ENCODE data around the gene PHLDB2. TPM values are rescaled to one million over a fixed set of nuclear protein-coding genes. Genes with fewer than 3 reads are reported as not detected.

The PHLDB2 gene
- total RNA-seq, 4 donors from 2014 or later, result 81.6 to 171 (median 88.2) TPM

GRCh38 chr3:111967068-111967467, 108.0 kb downstream of the PHLDB2 start:
- no peak overlapping the region for H3K4me3 ChIP-seq
- TF ChIP-seq EP300 (IDR thresholded peaks at IDR 0.05) (no peak), CTCF (IDR thresholded peaks at IDR 0.05) (no peak)
- 9 to 15% methylated on average over 3 of the region's 3 CpGs for WGBS, 2 donors
- peaks cover 0 to 21% (median 0%) of the 10 kb centered on the region in 3 donors for H3K36me3 ChIP-seq
- H3K27me3 ChIP-seq, result no peaks in the 10 kb centered on the region
- peak overlapping the region in 2 of 4 donors; percentile 54 to 73 for H3K27ac ChIP-seq
- H3K9me3 ChIP-seq, result no peaks in the 10 kb centered on the region
- no peak for DNase-seq (ENCODE audit: low spot score in 2 of 2)
- H3K4me1 ChIP-seq, result peaks cover 0 to 36% (median 6%) of the 10 kb centered on the region in 4 donors

DNA sequence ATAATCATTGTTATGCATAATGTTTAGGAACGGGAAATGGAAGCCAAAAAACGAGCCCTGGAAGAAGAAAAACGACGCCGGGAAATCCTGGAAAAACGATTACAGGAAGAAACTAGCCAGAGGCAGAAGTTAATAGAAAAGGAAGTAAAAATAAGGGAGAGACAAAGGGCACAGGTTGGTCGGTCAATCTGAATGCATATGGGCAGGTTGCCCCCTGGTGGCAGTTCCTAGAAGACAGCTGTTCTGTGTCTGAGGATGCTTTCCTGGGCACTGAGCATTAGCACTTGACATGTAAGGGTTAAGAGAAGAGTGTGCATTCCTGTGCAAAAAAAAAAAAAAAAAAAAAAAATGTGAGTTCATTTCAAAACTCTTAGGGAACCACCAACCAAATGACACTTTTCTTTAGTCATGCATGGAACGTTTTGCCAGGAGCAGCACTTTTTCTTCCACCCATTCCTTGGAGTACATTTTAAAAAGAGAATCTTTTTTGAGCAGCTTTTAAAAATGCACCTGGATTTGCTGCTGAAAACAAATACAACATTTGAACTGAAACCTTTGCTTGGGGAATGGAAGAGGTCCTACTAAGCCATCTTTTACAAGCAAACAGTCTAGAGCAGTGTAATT, 108.7 kb downstream of the PHLDB2 start:
- peak; percentile 90 to 97 for DNase-seq (ENCODE audit: low spot score in 2 of 2)
- no peak overlapping the region for H3K4me3 ChIP-seq
- peaks cover 0 to 17% (median 0%) of the 10 kb centered on the region in 3 donors for H3K36me3 ChIP-seq
- H3K9me3 ChIP-seq, result no peaks in the 10 kb centered on the region
- peaks cover 0 to 36% (median 6%) of the 10 kb centered on the region in 4 donors for H3K4me1 ChIP-seq
- 8 to 9% methylated on average over 8 of the region's 8 CpGs for WGBS, 2 donors
- TF ChIP-seq POLR2A (IDR thresholded peaks at IDR 0.05) (no peak), EP300 (IDR thresholded peaks at IDR 0.05) (peak in 1 of 2 donors; percentile 40), CTCF (IDR thresholded peaks at IDR 0.05) (peak; percentile 71 to 89 (median 83))
- H3K27me3 ChIP-seq, result no peaks in the 10 kb centered on the region
- H3K27ac ChIP-seq, result peak overlapping the region in 2 of 4 donors; percentile 54 to 73

GRCh38 chr3:111968319-111969054, 109.4 kb downstream of the PHLDB2 start:
- TF ChIP-seq CTCF (IDR thresholded peaks at IDR 0.05) (no peak), POLR2A (IDR thresholded peaks at IDR 0.05) (no peak), EP300 (IDR thresholded peaks at IDR 0.05) (no peak)
- Histone ChIP-seq H3K9me3 (no peaks in the 10 kb centered on the region), H3K4me1 (peaks cover 0 to 32% (median 6%) of the 10 kb centered on the region in 4 donors), H3K27me3 (no peaks in the 10 kb centered on the region), H3K4me3 (no peak overlapping the region), H3K36me3 (peaks cover 0 to 16% (median 0%) of the 10 kb centered on the region in 3 donors), H3K27ac (peak overlapping the region in 2 of 4 donors; percentile 28 to 39)
- WGBS, 2 donors, result 49 to 51% methylated on average over 5 of the region's 5 CpGs
- DNase-seq (ENCODE audit: low spot score in 2 of 2), result no peak

GRCh38 chr3:111970376-111970775, 111.3 kb downstream of the PHLDB2 start:
- Histone ChIP-seq H3K27me3 (no peaks in the 10 kb centered on the region), H3K27ac (no peak overlapping the region), H3K4me3 (no peak overlapping the region), H3K9me3 (no peaks in the 10 kb centered on the region), H3K36me3 (peaks cover 0 to 21% (median 0%) of the 10 kb centered on the region in 3 donors), H3K4me1 (peaks cover 0 to 32% (median 6%) of the 10 kb centered on the region in 4 donors)
- TF ChIP-seq POLR2A (IDR thresholded peaks at IDR 0.05) (no peak), CTCF (IDR thresholded peaks at IDR 0.05) (no peak), EP300 (IDR thresholded peaks at IDR 0.05) (no peak)
- no peak for DNase-seq (ENCODE audit: low spot score in 2 of 2)
- WGBS, 2 donors, result 83 to 91% methylated on average over 3 of the region's 3 CpGs
